Left forelimb (tissue), 1 donor: ENCODE results near the gene SRMS.
"Not testable (repeated sequence)": the region's sequence is repeated elsewhere in the genome, so short reads cannot be mapped to it uniquely, and the experiment has no call there.

ENCODE experiments used
- DNase-seq: peaks from one replicate; pipeline ENCODE4 v3.0.0-alpha.2; 2018; ENCODE audit warnings: low spot score

Gene SRMS

DNA sequence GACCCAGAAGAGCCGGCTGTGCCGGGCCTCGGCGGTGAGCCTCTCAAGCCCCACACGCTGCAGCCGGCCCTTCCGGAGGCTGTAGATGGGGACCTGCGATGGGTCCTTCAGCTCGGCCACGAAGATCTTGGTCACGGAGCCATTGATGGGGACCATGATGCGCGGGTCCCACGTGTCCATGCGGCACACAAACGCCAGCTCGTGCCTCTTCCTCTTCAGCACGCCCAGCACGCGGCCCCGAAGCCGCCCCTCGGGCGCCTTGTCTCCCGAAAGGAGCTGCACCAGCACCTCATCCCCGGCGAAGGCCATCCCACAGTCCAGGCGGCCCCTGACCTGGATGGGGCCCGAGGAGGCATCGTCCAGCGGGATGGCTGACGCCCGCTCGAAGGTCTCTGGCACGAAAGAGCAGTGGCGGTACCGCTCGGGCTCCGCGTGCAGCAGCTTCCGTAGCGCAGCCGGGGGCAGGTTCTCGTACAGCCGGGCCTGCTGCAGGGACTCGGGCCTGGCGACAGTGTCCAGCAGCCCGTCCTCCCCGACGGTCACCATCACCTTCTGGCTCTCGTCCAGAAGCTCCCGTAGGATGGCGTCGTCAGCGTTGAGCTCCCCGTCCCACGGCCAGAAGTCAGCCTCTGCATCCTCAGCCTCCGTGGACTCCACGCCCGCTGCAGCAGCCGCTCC lies 17.6 kb upstream of the SRMS start:
- DNase-seq = no peak

DNA sequence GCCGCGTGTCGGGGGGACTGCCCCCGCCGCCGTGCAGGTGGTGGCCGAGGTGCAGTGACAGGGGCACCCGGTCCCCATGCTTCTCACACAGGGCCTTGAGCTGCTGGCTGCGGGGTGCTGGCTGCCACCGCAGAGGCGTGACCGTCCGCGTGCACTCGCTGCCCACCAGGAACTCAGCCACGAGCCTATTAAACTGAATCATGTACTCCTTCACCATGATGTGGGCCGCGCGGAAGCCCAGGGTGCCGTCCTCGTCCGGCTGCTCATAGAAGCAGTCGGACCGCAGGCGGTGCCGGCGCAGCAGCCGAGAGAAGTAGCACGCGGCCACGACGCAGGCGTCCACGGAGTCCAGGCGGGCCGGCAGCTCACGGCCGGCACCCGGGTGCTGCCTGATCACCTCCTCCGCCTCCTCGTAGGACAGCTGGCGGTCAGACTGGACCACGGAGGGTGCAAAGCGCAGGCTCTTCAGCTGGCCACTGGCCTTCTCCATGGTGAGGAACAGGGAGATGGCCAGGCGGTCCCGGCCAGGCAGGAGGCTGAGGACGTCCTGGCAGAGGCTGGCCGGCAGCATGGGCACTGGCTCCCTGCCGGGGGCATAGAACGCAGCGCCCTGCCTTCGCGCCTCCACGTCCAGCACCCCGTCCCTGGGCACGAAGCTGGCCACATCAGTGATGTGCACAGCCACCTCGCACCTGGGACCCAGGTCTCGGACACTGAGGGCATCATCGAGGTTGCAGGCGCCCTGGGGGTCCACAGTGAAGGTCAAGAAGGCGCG lies 16.7 kb upstream of the SRMS start:
- DNase-seq = no peak

GRCh38 chr20:63563225-63563935 lies 15.8 kb upstream of the SRMS start:
- DNase-seq = no peak

DNA sequence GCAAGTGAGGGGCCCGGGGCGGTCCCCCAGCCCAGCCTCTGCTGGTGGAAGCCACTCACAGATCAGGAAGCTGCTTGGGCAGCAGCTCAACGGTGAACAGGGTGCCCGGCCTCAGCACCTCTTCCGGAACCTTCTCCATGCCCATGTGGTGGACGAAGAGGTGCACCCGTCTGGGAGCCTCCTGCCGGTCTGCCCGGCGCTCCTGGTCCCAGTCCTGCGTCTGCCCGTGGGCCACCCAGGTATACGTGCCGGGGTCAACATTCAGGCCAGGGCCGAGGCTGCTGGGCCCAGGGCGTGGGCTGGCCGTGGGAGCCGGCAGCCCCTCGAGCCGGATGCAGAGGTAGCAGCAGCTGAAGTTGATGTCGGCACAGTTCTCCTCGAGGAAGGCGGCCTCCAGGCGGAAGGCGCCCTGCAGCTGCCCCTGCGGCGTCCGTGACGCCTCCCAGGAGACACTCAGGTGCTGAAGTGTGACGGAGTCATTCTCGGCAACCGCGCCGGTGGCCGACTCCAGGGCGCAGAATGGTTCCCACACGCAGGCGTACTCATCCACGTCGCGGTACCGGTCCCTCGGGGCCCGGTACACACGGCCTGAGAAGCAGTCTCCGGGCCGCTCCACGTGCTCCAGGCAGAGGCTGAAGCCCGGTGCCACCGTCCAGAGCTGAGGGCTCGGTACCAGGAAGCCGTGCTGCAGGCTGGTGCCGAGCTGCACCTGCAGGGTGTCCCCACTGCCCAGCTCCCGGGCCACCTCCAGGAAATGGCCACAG lies 15.1 kb upstream of the SRMS start:
- DNase-seq = no peak

- no peak for DNase-seq
These were observed 14.3 kb upstream of the SRMS start for GRCh38 chr20:63561624-63562396.

GRCh38 chr20:63560856-63561609 lies 13.5 kb upstream of the SRMS start:
- no peak for DNase-seq

- no peak for DNase-seq
These were observed 12.8 kb upstream of the SRMS start for GRCh38 chr20:63560333-63560805.

DNA sequence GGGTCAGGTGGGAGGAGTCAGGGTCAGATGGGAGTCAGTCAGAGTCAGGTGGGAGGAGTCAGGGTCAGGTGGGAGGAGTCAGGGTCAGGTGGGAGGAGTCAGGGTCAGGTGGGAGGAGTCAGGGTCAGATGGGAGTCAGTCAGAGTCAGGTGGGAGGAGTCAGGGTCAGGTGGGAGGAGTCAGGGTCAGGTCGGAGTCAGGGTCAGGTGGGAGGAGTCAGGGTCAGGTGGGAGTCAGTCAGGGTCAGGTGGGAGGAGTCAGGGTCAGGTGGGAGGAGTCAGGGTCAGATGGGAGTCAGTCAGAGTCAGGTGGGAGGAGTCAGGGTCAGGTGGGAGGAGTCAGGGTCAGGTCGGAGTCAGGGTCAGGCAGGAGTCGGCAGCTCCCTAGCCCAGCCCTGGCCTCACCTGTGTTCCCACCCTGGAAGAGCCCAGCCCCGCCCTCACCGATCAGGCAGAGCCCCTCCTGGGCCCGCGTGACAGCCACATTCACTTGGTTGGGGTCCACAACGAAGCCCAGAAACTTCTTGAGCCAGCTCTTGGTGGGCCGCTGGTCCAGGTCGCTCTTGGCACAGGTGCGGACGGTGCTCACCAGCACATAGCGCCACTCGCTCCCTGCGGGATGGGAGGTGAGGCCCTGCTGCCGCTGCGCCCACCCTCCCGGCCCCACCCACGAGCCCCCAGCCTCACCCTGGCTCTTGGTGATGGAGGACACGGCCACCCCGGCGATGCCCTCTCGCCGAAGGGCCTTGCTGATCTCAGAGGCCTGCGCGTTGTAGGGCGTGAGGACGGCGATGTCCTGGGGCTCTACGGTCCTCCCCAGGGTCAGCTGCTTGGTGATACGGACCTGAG lies 12.2 kb upstream of the SRMS start:
- DNase-seq = not testable (repeated sequence)

DNA sequence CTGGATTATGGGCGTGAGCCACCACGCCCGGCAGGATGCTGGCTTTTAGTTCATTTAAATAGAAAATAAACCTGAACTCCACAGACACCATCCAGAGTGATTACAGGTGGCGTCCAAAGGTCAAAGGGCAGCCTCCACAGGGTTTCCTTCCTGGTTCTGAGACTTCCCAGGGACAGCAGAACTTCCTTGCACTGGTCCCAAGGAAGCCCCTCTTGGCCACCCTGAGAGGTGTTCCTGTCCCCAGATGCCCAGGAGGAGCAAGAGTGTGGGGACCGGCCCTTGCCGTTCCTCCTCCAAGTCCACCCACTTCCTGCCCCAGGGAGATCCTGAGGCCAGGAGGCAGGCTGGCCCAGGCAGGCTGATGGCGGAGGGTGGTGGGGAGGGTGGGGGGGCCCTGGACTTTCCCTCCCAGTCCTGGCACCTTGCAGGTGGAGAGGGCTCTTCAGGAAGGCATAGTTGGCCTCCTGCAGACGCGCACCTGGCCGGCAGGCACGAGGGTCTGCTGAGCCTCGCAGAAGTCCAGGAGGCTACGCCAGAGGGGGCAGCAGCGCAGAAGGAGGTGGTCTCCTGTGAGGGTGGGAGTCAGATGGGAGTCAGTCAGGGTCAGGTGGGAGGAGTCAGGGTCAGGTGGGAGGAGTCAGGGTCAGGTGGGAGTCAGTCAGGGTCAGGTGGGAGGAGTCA lies 11.4 kb upstream of the SRMS start:
- no peak for DNase-seq

GRCh38 chr20:63557481-63557891 lies 9.9 kb upstream of the SRMS start:
- DNase-seq = no peak

- DNase-seq = no peak
These were observed 9.4 kb upstream of the SRMS start for GRCh38 chr20:63556873-63557478.

GRCh38 chr20:63555661-63556381 lies 8.3 kb upstream of the SRMS start:
- no peak for DNase-seq

DNA sequence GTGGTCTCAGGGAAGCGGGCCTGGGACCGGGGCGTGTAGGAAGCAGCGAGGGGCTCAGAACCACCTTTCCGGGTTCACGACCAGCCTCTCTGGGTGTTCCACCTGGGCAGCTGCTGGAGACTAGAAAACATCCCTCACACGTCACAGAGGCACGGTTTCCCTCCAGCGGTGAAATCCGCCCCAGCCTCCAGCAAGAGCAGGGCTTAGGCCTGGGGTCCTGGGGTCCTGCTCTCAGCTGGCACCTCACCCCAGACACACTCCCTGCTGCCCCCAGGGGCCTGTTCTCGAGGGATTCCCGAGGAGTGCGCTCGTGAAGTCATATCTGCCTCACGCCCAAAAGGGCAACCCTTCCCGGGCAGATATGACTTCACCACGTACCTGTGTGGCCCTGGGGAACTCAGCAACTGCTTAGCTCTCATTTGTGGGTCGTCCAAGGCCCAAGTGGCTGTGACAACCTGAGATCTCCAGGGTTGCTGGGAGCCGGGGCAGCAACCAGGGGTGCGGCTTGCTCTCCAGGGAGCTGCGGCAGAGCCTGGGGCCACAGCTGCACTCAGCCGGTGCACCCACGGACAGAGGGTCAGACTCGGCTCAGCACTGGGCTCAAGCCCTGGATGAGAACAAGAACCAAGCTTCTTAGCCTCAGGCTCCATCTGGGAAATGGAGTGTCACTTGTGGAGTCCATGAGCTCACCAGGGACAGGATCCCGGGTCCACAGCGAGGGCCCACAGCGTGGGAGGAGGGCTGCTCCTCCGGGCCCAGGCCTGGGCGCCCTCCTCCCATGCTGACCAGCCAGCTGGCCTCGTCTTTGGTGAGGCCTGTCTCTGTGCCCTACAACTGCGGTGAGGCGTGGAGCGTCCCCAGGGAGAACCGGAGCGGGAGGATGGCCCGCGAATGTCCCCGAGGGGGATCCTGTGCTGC lies 7.1 kb upstream of the SRMS start:
- no peak for DNase-seq

GRCh38 chr20:63553933-63554290 lies 6.4 kb upstream of the SRMS start, which contains the start of gene FNDC11:
TSS of gene FNDC11 (plus strand) at chr20:63554159. CDS start at chr20:63555664, 1,505 bp downstream.
- DNase-seq = no peak

- peak; percentile 81 for DNase-seq
These were observed 5.8 kb upstream of the SRMS start for GRCh38 chr20:63553251-63553932.
